GM12801 (cell line): ENCODE results near the gene PLEKHA8.

Experiments
- CTCF ChIP-seq: IDR thresholded peaks from one replicate; pipeline ENCODE4 v1.5.1; 2011; ENCODE audit warnings: control low read depth; ENCODE audit not compliant: insufficient read length; ENCODE audit errors: extremely low read depth

The PLEKHA8 gene

GRCh38 chr7:30034501-30034900 is 6.3 kb downstream of the PLEKHA8 start:
- TF ChIP-seq CTCF: no peak

- no peak for TF ChIP-seq CTCF
Observed at GRCh38 chr7:30036220-30036619, 8.0 kb downstream of the PLEKHA8 start.

- TF ChIP-seq CTCF: no peak
Observed at GRCh38 chr7:30038196-30038980, 10.2 kb downstream of the PLEKHA8 start.

GRCh38 chr7:30040938-30041337 is 12.7 kb downstream of the PLEKHA8 start:
- no peak for TF ChIP-seq CTCF

GRCh38 chr7:30041526-30042269 is 13.5 kb downstream of the PLEKHA8 start:
- TF ChIP-seq CTCF: no peak

GRCh38 chr7:30046127-30046770 is 18.0 kb downstream of the PLEKHA8 start:
- no peak for TF ChIP-seq CTCF

- TF ChIP-seq CTCF: no peak
Observed at GRCh38 chr7:30047124-30047523, 18.9 kb downstream of the PLEKHA8 start.
